Lower leg skin (tissue), 4 donors: Measurements from ENCODE around the gene LRRC46. TPM values are rescaled to one million over a fixed set of nuclear protein-coding genes. Genes with fewer than 3 reads are reported as not detected.

Source experiments
- DNase-seq, 2 donors: peaks; one replicate each; pipeline ENCODE4 v3.0.0-alpha.2; 2019; ENCODE audit warnings: low spot score in 2 of 2
- H3K4me3 ChIP-seq: fragments of 200-600 bp; sonication (generic); 2 replicates; pipeline ENCODE4 v1.5.1; 2017; ENCODE audit warnings: mild to moderate bottlenecking, low read depth; ENCODE audit not compliant: poor library complexity, severe bottlenecking
- POLR2A ChIP-seq, 2 donors: fragments of 450-650 bp; IDR thresholded peaks; one replicate each; pipeline ENCODE4 v1.6.1; 2016 to 2017; ENCODE audit warnings: antibody characterized with exemption in 2 of 2, mild to moderate bottlenecking in 1 of 2, moderate library complexity in 1 of 2
- WGBS, 2 donors: methylation state at CpG; one replicate each; pipeline ENCODE4 v1.1.5; 2018; 5-methylcytosine and 5-hydroxymethylcytosine counted together
- intact Hi-C: fragments of 100-400 bp; cut with DNase I; formaldehyde crosslinking; loops from one replicate; pipeline ENCODE4 v1.15.0; 2023; ENCODE audit warnings: low total_unique reads
- total RNA-seq, 4 donors: library from RNA; depleted of rRNA; stranded (reverse); fragments of >200 nt; gene quantifications; one replicate each; pipeline ENCODE4 v1.1.0, GENCODE V29; 2016
- TF ChIP-seq, protein P1 (sequence below), 3 donors: fragments of 450-650 bp; IDR thresholded peaks; one replicate each; pipeline ENCODE4 v1.5.1; 2016; ENCODE audit warnings: antibody characterized with exemption in 3 of 3, mild to moderate bottlenecking in 3 of 3, moderate library complexity in 2 of 3

LRRC46 gene
- total RNA-seq, 4 donors from 2014 or later: not detected

- 81 to 89% methylated on average over 5 of the region's 5 CpGs for WGBS, 2 donors
- H3K4me3 ChIP-seq: no peak overlapping the region
- TF ChIP-seq, protein P1, sequence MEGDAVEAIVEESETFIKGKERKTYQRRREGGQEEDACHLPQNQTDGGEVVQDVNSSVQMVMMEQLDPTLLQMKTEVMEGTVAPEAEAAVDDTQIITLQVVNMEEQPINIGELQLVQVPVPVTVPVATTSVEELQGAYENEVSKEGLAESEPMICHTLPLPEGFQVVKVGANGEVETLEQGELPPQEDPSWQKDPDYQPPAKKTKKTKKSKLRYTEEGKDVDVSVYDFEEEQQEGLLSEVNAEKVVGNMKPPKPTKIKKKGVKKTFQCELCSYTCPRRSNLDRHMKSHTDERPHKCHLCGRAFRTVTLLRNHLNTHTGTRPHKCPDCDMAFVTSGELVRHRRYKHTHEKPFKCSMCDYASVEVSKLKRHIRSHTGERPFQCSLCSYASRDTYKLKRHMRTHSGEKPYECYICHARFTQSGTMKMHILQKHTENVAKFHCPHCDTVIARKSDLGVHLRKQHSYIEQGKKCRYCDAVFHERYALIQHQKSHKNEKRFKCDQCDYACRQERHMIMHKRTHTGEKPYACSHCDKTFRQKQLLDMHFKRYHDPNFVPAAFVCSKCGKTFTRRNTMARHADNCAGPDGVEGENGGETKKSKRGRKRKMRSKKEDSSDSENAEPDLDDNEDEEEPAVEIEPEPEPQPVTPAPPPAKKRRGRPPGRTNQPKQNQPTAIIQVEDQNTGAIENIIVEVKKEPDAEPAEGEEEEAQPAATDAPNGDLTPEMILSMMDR (IDR thresholded peaks at IDR 0.05): no peak
- TF ChIP-seq POLR2A (IDR thresholded peaks at IDR 0.05): no peak
- no peak for DNase-seq
- intact Hi-C loops: no loop called here
Observed at GRCh38 chr17:47860386-47860785, 28.9 kb downstream of the LRRC46 start.

GRCh38 chr17:47862621-47863440 is 31.4 kb downstream of the LRRC46 start:
- no peak for DNase-seq
- WGBS, 2 donors: 50 to 64% methylated on average over 7 of the region's 7 CpGs
- no peak overlapping the region for H3K4me3 ChIP-seq
- TF ChIP-seq, protein P1 (IDR thresholded peaks at IDR 0.05): no peak
- no peak for TF ChIP-seq POLR2A (IDR thresholded peaks at IDR 0.05)
- intact Hi-C loops: no loop called here

DNA sequence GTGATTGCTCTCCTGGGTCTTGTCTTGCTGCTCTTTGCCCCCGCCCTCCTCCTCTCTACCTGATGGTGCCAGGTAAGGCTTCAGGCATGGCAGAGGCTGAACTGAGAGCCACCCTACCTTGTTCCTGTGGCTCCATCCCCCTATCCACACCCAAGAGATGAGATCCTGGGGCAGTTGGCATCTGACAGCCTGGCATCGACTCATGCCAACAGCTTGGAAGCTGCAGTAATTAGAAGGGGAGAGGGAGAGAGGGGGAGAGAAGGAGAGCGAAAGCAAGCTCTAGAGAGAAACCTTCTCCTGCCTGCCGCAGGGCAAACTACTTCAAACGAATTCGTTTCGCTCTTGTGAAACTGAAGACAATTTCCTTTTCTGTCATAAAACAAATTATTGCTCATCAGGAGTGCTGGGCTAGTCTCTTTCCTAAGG is 33.3 kb downstream of the LRRC46 start:
- no peak overlapping the region for H3K4me3 ChIP-seq
- 21 to 25% methylated on average over 7 of the region's 7 CpGs for WGBS, 2 donors
- no peak for DNase-seq
- intact Hi-C loops: no loop called here
- TF ChIP-seq POLR2A (IDR thresholded peaks at IDR 0.05): no peak
- TF ChIP-seq, protein P1 (IDR thresholded peaks at IDR 0.05): no peak

GRCh38 chr17:47866941-47867340 is 35.5 kb downstream of the LRRC46 start:
- TF ChIP-seq POLR2A (IDR thresholded peaks at IDR 0.05): no peak
- TF ChIP-seq, protein P1 (IDR thresholded peaks at IDR 0.05): no peak
- intact Hi-C loops: no loop called here
- no peak overlapping the region for H3K4me3 ChIP-seq
- DNase-seq: no peak
- 62 to 65% methylated on average over 16 to 20 of the region's 20 CpGs for WGBS, 2 donors

GRCh38 chr17:47867813-47868533 is 36.5 kb downstream of the LRRC46 start:
- intact Hi-C loops: no loop called here
- DNase-seq: no peak
- no peak for TF ChIP-seq POLR2A (IDR thresholded peaks at IDR 0.05)
- TF ChIP-seq, protein P1 (IDR thresholded peaks at IDR 0.05): no peak
- H3K4me3 ChIP-seq: no peak overlapping the region
- WGBS, 2 donors: 86 to 90% methylated on average over 11 of the region's 11 CpGs
